ENCODE results near the gene IGFN1. TPM values are rescaled to one million over a fixed set of nuclear protein-coding genes. Genes with fewer than 3 reads are reported as not detected.

IGFN1 gene
- total and polyA plus RNA-seq, 2 donors (not counting 3 experiments of a cell fraction or from before 2014, with no cell fraction given) = not detected

DNA sequence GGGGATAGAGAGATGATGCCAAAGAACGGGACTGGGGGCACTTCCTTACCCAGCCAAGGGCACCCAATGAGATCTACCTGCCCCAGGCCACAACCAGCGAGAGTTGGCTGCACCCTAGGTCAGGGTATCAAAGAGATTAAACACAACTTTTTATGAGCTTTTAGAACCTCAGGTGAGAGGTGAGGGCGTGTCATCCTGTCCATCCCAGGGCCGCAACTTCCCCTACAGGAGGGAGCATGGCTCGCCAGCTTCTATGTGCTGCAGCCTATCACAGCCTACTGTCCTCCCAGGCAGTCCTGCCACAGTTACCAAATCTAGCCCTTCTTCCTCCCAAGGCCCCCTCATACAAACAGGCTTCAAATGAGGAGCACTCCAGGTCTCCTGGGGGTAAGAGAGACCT is 49.2 kb upstream of the IGFN1 start:
- TF ChIP-seq POLR2AphosphoS5 (IDR thresholded peaks at IDR 0.05; ENCODE audit: insufficient read depth, low read depth, low read length) (no peak), EZH2 (IDR thresholded peaks at IDR 0.05; ENCODE audit: borderline replicate concordance, low read depth, low read length, severe bottlenecking) (no peak), MYC (IDR thresholded peaks at IDR 0.05; ENCODE audit: low read depth, low read length) (no peak), GATA2 (IDR thresholded peaks at IDR 0.05; ENCODE audit: insufficient read depth, insufficient read length, low read depth, low read length) (no peak), JUN (IDR thresholded peaks at IDR 0.05; ENCODE audit: borderline replicate concordance, insufficient read depth, insufficient read length, low read depth) (no peak), CTCF (IDR thresholded peaks at IDR 0.05; ENCODE audit: extremely low read depth in 1 of 2, insufficient read depth in 1 of 2, low read depth in 1 of 2, low read length in 2 of 2) (no peak), FOS (IDR thresholded peaks at IDR 0.05; ENCODE audit: borderline replicate concordance, insufficient read depth, low read length) (no peak), POLR2A (IDR thresholded peaks at IDR 0.05; ENCODE audit: low read depth, low read length) (no peak)
- TF ChIP-seq, protein P1, sequence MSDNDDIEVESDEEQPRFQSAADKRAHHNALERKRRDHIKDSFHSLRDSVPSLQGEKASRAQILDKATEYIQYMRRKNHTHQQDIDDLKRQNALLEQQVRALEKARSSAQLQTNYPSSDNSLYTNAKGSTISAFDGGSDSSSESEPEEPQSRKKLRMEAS (IDR thresholded peaks at IDR 0.05; ENCODE audit: insufficient read depth, insufficient read length) = no peak
- no TSS peak for BruUV-seq (replicated peaks)
- intact Hi-C loops (cut with micrococcal nuclease) = no loop called here
- no peak overlapping the region for H3K4me3 ChIP-seq (replicated peaks in 1 of 3; ENCODE audit: insufficient read depth in 1 of 3, low read depth in 1 of 3, low read length in 3 of 3)
- DNase-seq (ENCODE audit: low read depth, low spot score) = no peak
- peaks cover 0 to 45% of the 10 kb centered on the region in 2 experiments for H3K36me3 ChIP-seq (ENCODE audit: control insufficient read depth in 2 of 2, extremely low read depth in 1 of 2, insufficient read depth in 2 of 2, low read length in 2 of 2)
- CTCF ChIA-PET = interaction anchor here (1.9 kb wide), 1 partner anchor 22 kb away, joined by 6 read pairs; no protein-coding TSS in a partner anchor
- H4K20me1 ChIP-seq (replicated peaks; ENCODE audit: control insufficient read depth, extremely low read depth, insufficient read depth, low read length) = no peaks in the 10 kb centered on the region
- no peak overlapping the region for H2AFZ ChIP-seq (ENCODE audit: low read depth, low read length)
- H3K9ac ChIP-seq (replicated peaks; ENCODE audit: extremely low read depth, insufficient read depth, low read length) = no peak overlapping the region
- no peaks in the 10 kb centered on the region for H3K27me3 ChIP-seq (ENCODE audit: control insufficient read depth in 2 of 2, insufficient read depth in 2 of 2, low read length in 2 of 2)
- no peak overlapping the region for H3K4me2 ChIP-seq (ENCODE audit: insufficient read depth, low read length)
- H3K27ac ChIP-seq (ENCODE audit: insufficient read depth, low read depth, low read length) = no peak overlapping the region
- H3K79me2 ChIP-seq (ENCODE audit: control insufficient read depth, insufficient read depth, low read length) = no peaks in the 10 kb centered on the region
- POLR2A ChIA-PET = no interaction called here
- H3K4me1 ChIP-seq (ENCODE audit: control insufficient read depth, extremely low read depth, insufficient read depth, low read length) = no peaks in the 10 kb centered on the region
- H3K9me1 ChIP-seq (replicated peaks; ENCODE audit: control insufficient read depth, extremely low read depth, insufficient read depth, low read length) = no peaks in the 10 kb centered on the region
- dilution Hi-C loops (cut with MboI; ENCODE audit: extremely low pct_ligation_motif_present, low sequenced_read_pairs) = no loop called here
- no peak for FAIRE-seq
- no peaks in the 10 kb centered on the region for H3K9me3 ChIP-seq (replicated peaks; ENCODE audit: control insufficient read depth, insufficient read depth, low read length)

Measured in endothelial cell of umbilical vein (primary cell).